GM04504 (cell line): ENCODE results near the gene RAB4B.
"Not testable (repeated sequence)": the region's sequence is repeated elsewhere in the genome, so short reads cannot be mapped to it uniquely, and the experiment has no call there.

Source experiments
- DNase-seq: peaks from one replicate; pipeline ENCODE4 v3.0.0-alpha.2; 2012; ENCODE audit warnings: low read depth

RAB4B gene

DNA sequence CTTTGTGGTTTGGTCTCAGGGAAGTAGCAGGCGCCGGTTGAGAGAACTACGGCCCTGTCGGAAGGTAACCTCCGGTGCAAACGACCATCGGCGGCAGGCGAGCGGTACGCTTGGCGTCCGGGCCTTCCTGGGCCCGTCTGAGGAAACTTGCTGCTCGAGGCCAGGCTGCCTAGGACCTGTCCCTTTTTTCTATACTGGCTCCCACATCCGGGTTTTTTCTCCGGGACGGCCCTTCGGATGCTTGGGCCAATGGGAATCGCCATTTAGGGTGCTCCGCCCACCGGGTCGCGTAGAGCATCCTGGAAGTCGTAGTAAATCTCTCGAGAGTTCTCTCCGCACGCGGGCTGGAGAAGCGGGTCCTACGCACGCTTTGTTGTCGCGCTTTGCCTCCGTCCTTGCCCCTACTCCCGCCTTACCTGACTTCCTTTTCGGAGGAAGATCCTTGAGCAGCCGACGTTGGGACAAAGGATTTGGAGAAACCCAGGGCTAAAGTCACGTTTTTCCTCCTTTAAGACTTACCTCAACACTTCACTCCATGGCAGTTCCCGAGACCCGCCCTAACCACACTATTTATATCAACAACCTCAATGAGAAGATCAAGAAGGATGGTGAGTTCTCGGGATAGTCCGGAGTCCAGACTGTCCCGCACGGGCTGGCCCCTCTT lies 27.0 kb upstream of the RAB4B start, which contains the start of gene SNRPA:
TSS of gene SNRPA (plus strand) at position 330 of the 664 bp plus-strand sequence. CDS start at position 536, 206 bp downstream.
- DNase-seq: peak; percentile 96

DNA sequence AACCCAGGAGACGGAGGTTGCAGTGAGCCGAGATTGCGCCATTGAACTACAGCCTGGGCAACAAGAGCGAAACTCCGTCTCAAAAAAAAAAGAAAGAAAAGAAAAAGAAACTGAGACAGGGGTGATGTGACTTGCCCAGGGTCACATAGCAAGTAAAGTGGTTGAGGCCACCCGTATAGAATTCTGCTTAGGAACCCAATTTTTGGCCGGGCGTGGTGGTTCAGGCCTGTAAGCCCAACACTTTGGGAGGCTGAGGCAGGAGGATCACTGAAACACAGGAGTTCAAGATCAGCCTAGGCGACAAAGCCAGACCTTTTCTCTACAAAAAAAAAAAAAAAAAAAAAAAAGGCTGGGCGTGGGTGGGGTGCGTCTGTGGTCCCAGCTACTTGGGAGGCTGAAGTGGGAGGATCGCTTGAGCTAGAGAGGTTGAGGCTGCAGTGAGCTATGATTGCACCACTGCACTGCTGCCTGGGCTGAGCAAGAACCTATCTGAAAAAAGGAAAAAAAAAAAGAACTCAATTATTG lies 25.7 kb upstream of the RAB4B start:
- no peak for DNase-seq

- DNase-seq: no peak
Observed at GRCh38 chr19:40754611-40755247, 23.3 kb upstream of the RAB4B start.

- DNase-seq: no peak
Observed at GRCh38 chr19:40755248-40755624, 22.8 kb upstream of the RAB4B start.

DNA sequence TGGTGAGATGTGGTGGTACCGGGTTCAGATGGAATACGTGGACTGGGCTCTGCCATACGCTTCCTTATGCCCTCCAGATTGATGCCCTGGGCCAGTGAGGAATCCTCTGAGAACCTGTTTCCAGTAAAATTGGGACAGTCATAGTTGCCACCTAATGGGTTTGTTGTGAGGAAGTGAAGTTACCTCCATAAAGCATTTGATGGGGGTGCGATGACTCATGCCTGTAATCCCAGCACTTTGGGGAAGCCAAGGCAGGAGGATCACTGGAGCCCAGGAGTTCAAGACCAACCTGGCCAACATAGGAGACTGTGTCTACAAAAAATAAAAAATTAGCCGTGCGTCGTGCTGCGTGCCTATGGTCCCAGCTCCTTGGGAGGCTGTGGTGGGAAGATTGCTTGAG lies 22.3 kb upstream of the RAB4B start:
- no peak for DNase-seq

DNA sequence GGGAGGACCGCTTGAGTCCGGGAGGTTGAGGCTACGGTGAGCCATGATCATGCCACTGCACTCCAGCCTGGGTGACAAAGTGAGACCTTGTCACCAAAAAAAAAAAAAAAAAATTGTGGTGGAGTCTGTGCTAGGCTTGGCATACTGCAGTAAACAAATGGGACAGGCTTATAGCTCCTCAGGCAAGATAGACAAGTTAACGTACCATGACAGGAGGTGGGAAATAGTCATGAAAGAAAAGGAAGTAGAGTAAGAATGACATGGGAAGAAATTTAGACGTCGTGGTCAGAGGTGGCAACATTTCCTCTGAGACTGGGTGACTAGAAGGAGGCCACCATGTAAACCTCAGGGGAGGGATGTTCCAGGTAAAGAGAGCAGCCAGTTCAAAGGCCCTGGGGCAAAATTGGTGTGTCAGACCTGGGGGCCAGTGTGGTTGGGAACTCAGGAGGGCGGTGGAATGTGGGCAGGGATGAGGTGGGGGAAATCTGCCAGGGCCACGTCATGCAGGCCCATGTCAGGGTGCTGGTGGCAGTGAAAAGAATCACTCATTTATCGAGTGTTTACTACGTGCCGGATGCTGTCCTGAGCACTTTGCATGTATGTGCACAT lies 21.4 kb upstream of the RAB4B start:
- DNase-seq: no peak

GRCh38 chr19:40758491-40758890 lies 19.6 kb upstream of the RAB4B start:
- DNase-seq: no peak

GRCh38 chr19:40759352-40759751 lies 18.7 kb upstream of the RAB4B start:
- no peak for DNase-seq

DNA sequence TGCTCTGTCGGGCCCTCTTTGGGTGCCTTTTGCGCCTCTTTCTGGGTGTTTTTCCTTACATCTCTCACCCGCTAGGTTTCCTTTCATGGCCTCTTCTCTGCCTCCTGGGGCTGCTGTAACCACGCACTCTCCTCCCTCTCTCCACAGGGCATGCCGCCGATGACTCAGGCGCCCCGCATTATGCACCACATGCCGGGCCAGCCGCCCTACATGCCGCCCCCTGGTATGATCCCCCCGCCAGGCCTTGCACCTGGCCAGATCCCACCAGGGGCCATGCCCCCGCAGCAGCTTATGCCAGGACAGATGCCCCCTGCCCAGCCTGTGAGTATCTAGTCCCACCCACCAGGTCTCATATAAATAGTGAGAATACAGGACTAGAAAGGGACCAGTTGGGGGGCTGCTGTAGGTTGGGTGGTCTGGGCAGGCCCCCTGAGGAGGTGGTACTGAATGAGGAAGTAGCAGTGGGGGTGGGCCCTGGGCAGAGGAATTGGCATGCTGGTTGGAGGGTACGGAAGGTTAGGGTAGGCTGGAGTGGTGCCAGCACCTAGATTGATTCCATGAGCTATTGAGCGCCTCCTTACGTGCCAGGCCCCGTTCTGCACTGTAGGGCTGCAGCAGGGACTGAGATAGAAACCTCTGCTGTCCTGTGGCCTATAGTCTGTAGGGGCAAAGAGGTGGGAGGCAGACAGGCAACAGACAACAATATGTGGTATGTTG lies 15.1 kb upstream of the RAB4B start:
- DNase-seq: no peak

- DNase-seq: no peak
Observed at GRCh38 chr19:40763526-40763925, 14.5 kb upstream of the RAB4B start.

DNA sequence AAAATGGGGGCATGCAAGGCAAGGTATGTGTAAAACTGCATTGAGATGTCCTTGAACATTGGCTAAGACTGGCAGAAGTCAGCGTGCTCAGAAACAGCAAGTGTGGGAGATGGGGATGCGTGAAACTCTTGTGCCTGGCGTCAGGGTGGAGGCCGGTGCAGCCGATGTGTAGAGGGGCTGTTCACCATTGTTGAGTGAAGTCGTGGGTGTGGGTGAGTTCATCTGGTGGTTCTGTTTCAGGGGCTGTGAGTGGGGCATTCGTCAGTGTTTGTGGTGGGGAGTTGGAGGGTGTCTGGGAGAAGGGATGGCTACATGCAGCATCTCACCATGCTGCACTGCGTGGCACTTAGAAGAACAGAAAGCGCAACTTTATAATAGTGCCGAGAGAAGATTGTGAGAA lies 14.1 kb upstream of the RAB4B start:
- no peak for DNase-seq

DNA sequence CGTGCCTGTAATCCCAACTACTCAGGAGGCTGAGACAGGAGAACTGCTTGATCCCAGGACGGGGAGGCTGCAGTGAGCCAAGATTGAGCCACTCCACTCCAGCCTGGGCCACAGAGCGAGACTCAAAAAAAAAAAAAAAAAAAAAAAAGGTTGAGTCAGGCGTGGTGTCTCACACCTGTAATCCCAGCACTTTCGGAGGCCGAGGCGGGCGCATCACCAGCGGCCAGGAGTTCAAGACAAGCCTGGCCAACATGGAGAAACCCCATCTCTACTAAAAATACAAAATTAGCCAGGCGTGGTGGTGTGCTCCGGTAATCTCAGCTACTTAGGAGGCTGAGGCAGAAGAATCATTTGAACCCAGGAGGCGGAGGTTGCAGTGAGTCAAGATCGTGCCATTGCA lies 11.7 kb upstream of the RAB4B start:
- DNase-seq: not testable (repeated sequence)

DNA sequence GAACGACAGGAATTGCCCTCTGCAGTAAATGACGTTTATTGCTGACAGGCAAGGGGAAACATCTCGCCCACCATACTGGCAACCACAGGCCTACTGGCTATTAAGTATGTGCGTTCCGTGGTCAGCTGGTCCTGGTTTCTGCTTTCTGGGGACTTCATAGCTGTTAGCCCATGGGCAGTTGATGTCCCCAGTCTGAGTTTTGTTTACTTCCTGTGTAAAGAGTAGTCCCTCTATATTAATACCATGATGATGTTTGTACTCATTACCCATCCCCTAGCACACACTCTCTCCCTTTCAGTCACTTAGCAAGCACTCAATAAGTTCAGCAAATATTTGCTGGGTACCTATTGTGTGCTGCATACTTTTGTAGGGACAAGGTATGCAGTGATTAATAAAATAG lies 9.2 kb upstream of the RAB4B start:
- no peak for DNase-seq

GRCh38 chr19:40771101-40771862 lies 6.8 kb upstream of the RAB4B start:
- not testable (repeated sequence) for DNase-seq

- DNase-seq: no peak
Observed at GRCh38 chr19:40774916-40775631, 3.0 kb upstream of the RAB4B start, which contains the start of gene MIA. Gene MIA, plus strand, starts transcription at chr19:40775521. Its CDS starts 22 bp downstream, at chr19:40775543.

DNA sequence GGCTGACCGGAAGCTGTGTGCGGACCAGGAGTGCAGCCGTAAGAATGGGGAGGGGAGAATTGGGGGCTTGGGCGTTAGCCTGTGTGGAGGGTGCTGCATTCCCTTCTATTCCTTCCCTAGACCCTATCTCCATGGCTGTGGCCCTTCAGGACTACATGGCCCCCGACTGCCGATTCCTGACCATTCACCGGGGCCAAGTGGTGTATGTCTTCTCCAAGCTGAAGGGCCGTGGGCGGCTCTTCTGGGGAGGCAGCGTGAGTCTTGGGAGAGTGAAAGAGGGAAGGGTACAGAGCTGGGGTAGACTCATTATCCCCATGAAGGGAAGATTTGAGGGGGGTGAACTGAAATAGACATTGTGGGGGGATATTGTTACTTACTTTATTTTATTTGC lies 2.4 kb upstream of the RAB4B start:
- no peak for DNase-seq

DNA sequence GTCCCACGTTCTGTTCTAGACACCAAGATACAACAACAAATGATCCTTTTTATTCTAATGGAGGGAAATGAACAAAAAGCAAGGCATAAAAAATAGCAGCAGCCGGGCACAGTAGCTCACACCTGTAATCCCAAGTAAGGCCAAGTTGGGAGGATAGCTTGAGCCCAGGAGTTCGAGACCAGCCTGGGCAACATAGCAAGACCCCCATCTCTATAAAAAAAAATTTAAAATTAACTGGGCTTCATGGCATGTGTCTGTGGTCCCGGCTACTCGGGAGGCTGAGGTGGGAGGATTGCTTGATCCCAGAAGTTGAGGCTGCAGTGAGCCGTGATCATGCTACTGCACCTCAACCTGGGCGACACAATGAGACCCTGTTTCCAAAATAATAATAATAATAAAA lies 1.7 kb upstream of the RAB4B start:
- DNase-seq: no peak

GRCh38 chr19:40776932-40777644 lies 959 bp upstream of the RAB4B start:
- DNase-seq: peak; percentile 85

GRCh38 chr19:40777645-40777936 lies 456 bp upstream of the RAB4B start:
- DNase-seq: no peak

DNA sequence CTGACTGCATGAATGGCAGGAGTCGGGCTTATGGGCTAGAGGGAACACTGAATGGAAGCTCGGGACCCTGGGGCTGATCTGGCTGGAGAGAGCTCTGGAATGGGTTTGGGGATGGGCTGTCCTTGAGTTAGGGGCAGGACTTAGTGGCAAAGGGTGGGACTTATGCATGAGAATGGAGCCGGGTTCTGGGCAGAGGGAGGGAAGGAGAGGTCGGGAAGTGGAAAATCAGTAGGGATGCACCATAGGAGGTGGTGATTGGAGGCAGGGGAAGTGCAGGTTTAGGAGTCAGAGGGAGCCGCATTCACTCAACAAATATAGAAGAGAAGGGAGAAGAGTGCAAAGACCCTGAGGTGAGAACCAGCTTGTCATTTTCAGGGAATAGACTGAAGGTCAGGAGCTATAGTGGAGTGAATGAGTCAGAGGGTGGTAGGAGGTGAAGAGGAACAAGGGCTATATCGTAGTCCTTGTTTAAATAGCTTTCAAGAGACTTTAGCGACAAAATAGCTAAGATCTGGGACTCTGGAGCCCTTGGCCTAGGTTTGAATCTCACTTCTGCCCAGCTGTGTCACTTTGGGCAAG lies 748 bp downstream of the RAB4B start:
- no peak for DNase-seq
